HG02571 (cell line): ENCODE measurements around the gene RBMS3.
"Not testable (repeated sequence)": the region's sequence is repeated elsewhere in the genome, so short reads cannot be mapped to it uniquely, and the experiment has no call there.

Experiments used
- ATAC-seq: cut with Tn5 transposase; IDR thresholded peaks from one replicate; pipeline ENCODE4 v1.9.1; 2021; ENCODE audit warnings: mild to moderate bottlenecking, moderate library complexity; ENCODE audit not compliant: unreplicated experiment

The RBMS3 gene

DNA sequence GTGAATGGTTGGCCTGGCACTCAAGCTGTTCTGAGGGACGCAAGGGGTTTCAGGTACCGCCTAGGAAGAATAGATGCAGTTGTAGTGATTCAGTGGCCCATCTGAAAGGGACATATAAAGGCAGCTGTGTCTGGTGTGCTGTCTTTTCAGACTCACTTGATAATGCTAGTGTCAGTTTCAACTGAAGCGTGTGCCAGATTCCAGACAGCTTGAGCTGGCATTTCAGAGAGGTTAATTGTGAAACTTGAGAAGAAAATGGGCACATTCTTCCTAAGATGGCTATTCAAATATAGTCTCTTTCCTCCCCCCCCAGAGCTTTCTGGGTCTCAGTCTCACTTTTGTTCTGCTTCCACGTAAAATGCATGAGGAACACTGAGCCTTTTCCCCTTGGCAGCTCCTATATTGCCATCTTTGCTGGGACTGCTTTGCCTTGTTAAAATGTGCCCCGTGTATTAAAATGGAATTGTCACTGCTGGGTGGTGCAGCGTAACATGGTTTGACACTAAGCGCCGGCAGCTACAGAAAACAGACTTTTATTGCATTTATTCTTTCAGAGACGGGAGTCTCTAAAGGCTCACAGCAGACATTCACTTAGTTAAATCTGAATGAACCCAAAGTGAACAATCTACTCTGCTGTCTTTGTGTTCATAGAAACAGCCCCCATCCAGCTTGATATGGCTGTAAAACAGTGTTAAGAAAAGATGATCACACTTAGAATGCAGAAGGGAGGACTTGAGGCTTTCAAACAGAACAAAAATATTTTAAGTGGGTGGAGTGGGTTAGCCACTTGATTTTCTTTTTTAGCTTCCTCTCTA is 478.7 kb downstream of the RBMS3 start:
- ATAC-seq, result no peak

- no peak for ATAC-seq
These were observed 479.4 kb downstream of the RBMS3 start for GRCh38 chr3:29760226-29760685.

GRCh38 chr3:29761517-29761916 is 480.6 kb downstream of the RBMS3 start:
- ATAC-seq, result no peak

DNA sequence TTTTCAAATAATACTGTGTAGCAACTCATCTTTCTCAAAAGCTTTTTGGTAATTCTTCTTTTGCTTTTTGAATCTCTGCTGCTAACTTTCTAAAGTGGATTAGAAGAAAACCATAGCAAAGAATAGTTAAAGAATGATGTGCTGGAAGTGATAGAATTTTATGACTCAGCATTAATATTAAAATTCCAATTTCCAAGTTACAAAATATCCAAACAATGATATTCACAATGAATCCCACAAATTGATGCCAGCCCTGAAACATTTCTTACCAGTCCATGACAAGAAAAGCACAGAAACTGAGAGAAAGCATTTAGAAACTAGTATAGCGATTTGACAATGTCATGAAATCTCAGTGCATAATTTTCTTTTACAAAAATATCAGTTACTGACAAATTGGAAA is 482.2 kb downstream of the RBMS3 start:
- ATAC-seq, result no peak

DNA sequence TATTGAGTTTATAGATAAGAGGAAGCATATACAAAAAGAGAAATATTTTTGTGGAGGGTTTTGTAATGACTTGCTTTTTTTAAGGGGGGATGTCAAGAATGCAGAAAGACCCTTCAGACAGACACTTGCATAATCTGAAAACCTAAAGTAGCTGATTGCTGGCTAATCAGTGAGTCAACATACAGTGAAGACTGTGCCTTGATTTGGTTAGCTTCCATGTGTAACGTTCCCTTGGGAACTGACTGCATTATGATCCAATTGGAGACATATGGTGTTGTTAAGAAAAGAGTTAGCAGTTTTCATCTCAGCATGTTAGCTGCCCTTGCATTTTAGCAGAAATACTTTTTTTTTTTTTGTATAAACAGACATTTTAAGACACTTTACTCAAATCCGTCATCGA is 483.2 kb downstream of the RBMS3 start:
- no peak for ATAC-seq

GRCh38 chr3:29764603-29765254 is 483.9 kb downstream of the RBMS3 start:
- ATAC-seq, result no peak

DNA sequence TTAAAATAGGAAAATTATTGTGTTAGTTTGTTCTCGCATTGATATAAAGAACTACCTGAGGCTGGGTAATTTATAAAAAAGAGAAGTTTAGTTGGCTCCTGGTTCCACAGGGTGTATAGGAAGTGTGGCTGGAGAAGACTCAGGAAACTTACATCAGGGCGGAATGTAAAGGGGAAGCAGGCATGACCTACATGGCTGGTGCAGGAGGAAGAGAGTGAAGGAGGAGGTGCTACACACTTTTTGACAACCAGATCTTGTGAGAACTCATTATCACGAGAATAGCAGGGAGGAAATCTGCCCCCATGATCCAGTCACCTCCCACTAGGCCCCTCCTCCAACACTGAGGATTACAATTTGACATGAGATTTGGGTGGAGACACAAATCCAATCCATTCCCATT is 490.7 kb downstream of the RBMS3 start:
- ATAC-seq, result no peak

DNA sequence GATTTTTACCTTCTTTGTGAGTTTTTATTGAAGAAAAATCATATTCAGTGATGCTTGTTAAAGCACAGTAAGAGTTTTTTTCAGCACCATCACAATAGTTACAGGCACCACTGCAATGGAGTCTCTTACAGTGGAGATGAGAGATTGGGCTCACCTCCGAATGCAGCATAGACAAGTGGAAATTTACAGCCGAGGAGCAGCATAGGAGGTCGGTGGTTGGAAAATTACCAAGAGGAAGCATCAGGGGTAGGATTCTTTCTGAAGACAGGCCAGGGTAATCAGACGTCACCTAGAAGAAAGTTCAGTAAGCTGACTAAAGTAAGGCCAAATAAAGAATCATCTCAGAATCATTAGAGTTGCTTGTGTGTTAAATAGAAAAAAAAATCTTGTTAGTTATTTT is 491.6 kb downstream of the RBMS3 start:
- ATAC-seq, result no peak

- ATAC-seq, result no peak
These were observed 492.6 kb downstream of the RBMS3 start for GRCh38 chr3:29773481-29773880.

DNA sequence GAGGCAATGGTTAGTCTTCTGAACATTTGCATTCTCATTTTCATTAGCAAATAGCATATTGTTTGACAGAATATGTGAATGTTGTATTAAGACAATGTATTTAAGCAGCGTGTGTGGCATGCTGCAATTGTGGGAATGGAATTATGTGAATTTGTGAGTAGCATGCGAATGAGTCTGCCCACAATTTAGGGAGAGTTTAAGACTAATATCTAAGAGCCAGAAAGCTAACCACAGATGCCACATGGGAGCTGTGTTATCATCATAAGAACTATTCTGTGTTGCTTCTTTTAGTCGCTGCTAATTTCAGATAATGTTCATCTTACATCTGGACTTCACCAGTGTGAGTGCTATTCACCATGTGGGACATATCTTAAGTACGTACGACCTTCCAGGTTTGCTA is 494.5 kb downstream of the RBMS3 start:
- ATAC-seq, result no peak

- no peak for ATAC-seq
These were observed 497.0 kb downstream of the RBMS3 start for GRCh38 chr3:29777869-29778268.

DNA sequence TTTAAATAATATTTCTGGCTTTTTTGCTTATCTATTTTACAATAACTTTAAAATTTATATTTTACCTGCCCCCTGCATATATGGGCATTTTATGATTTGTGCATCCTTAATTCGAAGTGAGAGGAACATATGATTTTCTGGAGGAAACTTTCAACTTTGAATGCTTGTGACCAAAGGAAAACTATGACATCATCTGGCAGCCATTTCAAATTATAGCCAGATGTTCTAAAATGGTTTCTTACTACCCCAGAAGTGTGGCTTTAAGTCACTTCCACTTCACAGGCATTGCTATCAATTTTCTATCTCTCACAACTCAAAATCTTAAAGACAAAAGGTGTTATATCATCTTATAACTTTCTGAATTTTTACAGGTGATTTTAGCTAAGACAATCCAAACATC is 508.8 kb downstream of the RBMS3 start:
- ATAC-seq, result no peak

- no peak for ATAC-seq
These were observed 515.9 kb downstream of the RBMS3 start for GRCh38 chr3:29796808-29797207.

GRCh38 chr3:29802057-29802456 is 521.2 kb downstream of the RBMS3 start:
- no peak for ATAC-seq

DNA sequence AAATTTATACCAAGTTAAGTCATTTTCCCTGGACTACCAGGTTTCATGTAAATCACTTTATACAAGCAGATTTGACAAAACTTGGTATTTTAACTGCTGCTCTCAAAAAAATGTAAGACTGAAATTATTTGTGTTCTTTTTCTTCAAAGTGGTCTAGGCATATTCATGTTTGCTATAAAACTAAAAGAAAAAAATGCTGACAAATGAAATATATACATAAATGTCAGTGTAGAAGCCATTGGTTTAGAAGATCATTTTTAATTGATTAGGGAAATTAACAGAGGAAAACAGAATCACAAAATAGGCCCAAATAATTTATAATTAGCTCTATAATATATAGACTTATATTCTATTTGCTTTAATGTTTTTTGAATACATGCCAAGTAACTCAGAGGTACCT is 523.2 kb downstream of the RBMS3 start:
- no peak for ATAC-seq

DNA sequence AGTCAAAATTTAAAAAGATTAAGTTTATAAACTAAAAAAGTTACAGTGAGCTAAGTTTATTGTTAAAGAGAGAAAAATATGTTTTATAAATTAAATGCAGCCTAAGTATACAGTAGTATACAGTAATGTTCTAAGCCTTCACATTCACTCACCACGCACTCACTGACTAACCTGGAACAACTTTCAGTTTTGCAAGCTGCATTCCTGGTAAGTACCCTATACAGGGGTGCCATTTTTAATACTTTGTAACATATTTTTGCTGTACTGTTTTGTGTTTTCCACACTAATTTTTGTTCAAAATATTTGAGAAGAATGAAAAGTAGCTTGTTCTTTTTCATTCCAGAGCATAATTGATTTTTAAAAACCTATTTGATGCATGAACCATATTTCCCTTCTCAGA is 524.9 kb downstream of the RBMS3 start:
- ATAC-seq, result no peak

- ATAC-seq, result not testable (repeated sequence)
These were observed 527.5 kb downstream of the RBMS3 start for GRCh38 chr3:29808324-29808723.

GRCh38 chr3:29822071-29822470 is 541.2 kb downstream of the RBMS3 start:
- no peak for ATAC-seq

DNA sequence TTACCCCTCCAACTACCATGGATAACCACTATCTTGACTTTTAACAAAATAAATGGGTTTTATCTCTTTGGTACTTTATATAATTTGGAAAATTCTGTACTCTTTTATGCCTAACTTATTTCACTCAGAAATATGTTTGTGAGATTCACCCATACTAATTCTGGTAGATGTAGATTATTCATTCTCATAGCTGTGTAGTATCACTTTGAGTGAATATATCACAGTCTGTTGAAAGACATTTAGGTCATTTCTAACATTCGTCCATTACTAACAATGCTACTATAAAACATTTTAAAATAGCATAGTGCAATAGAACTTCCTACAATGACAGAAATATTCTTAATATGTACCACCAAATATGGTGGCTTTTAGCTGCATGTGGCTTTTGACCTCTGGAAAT is 542.4 kb downstream of the RBMS3 start:
- ATAC-seq, result no peak

DNA sequence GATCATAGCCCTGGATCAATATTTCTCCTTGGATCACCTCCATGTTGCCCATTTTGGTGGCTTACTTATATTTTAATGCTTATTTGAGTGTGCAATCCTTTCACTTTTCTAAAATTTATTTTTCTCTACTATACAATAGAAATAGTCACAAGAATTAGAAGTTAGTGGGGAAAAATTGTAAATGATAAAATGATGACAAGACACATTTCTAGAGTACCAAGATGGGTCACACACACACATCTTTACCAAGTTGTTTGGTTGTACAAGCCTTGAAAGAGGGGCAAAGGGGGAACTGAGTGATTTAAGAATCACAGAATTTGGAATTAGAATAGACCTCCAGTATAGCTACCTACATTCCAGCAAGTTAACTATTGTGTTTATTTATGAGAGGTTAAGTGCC is 545.8 kb downstream of the RBMS3 start:
- ATAC-seq, result no peak

GRCh38 chr3:29827756-29828155 is 546.9 kb downstream of the RBMS3 start:
- no peak for ATAC-seq

DNA sequence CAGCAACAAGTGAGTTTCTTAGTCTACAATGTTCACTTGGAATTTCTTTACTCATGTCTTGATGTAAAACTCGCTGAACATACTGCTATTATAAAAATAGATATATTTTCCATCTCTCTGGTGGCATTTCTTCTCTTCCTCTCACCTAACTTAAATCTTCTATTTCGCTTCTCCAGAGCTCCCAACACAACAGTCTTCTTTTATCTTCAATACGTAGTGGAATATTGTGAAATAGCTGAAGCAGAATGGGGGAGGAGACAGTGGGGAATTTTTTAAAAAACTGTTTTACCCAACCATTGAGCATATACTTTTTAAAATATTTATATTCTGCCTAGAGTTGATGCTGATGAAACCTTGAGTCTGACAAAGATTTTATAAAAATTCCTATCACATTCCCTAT is 548.5 kb downstream of the RBMS3 start:
- no peak for ATAC-seq
